Ishikawa (cell line): ENCODE data around the gene CPED1.

Experiments used
- CEBPB ChIP-seq: IDR thresholded peaks from 2 replicates; pipeline ENCODE4 v1.6.1; 2012
- CREB1 ChIP-seq: IDR thresholded peaks from 2 replicates; pipeline ENCODE4 v1.6.1; 2012; ENCODE audit warnings: low read depth
- EGR1 ChIP-seq: IDR thresholded peaks from 2 replicates; pipeline ENCODE4 v1.6.1; 2012
- EP300 ChIP-seq: IDR thresholded peaks from 2 replicates; pipeline ENCODE4 v1.6.1; 2012; ENCODE audit warnings: borderline replicate concordance
- FOXM1 ChIP-seq: IDR thresholded peaks from 2 replicates; pipeline ENCODE4 v1.6.1; 2012; ENCODE audit warnings: low read depth, borderline replicate concordance
- NFIC ChIP-seq: IDR thresholded peaks from 2 replicates; pipeline ENCODE4 v1.6.1; 2012
- RAD21 ChIP-seq: IDR thresholded peaks from 2 replicates; pipeline ENCODE4 v1.6.1; 2012; ENCODE audit warnings: low read depth
- TAF1 ChIP-seq: IDR thresholded peaks from 2 replicates; pipeline ENCODE4 v1.6.1; 2012; ENCODE audit warnings: low read depth, mild to moderate bottlenecking
- TCF12 ChIP-seq: IDR thresholded peaks from 2 replicates; pipeline ENCODE4 v1.6.1; 2012; ENCODE audit warnings: low read depth
- TEAD4 ChIP-seq: IDR thresholded peaks from 2 replicates; pipeline ENCODE4 v1.6.1; 2012
- YY1 ChIP-seq: IDR thresholded peaks from 2 replicates; pipeline ENCODE4 v1.6.1; 2012; ENCODE audit warnings: low read depth
- ZBTB7A ChIP-seq: IDR thresholded peaks from 2 replicates; pipeline ENCODE4 v1.6.1; 2012; ENCODE audit warnings: low read depth
- TF ChIP-seq, protein P1 (sequence below): IDR thresholded peaks from 2 replicates; pipeline ENCODE4 v1.6.1; 2012
- TF ChIP-seq, protein P2 (sequence below): IDR thresholded peaks from 2 replicates; pipeline ENCODE4 v1.6.1; 2012; ENCODE audit warnings: low read depth, mild to moderate bottlenecking
- TF ChIP-seq, protein P3 (sequence below): IDR thresholded peaks from 2 replicates; pipeline ENCODE4 v1.6.1; 2012

Gene CPED1

DNA sequence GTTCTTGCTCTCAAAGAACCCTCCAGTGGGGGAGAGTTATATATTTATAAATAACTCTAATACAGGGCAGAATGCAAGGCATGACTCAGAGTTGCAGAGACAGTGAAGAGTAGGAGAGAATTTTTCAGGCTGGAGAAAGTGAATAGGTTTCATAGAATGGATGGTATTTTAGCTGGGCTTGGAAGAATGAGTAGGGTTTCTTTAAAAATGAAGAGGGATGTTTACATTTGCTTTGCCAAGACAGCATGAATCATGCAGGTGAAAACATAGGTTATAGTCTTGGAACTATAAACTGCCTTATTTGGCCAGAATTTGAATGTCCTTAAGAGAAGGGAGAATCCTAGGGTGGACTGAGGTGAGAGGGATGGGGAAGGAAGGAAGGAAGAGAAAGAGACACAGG is 124.8 kb downstream of the CPED1 start:
- TF ChIP-seq TEAD4 (no peak), EP300 (no peak), ZBTB7A (no peak), CREB1 (no peak), TAF1 (no peak)
- TF ChIP-seq, protein P1, sequence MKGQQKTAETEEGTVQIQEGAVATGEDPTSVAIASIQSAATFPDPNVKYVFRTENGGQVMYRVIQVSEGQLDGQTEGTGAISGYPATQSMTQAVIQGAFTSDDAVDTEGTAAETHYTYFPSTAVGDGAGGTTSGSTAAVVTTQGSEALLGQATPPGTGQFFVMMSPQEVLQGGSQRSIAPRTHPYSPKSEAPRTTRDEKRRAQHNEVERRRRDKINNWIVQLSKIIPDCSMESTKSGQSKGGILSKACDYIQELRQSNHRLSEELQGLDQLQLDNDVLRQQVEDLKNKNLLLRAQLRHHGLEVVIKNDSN: no peak

DNA sequence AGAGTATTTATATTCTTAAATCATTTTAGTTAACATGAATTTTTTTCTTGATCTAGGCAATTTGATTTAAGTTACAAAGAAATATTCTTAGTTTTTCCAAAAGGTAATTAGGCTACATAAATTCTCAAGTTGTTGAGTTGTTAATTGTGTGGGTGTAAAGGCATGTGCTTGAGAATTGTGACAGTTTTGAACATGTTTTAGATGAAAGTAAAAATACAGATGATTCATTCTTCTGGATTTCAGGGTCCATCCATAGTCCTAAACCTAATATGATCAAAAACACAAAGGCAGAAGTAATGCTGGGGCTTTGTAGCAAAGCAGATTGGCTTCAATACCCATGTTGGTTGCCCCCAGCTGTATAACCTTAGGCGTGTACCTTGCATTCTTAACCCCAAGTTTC is 127.9 kb downstream of the CPED1 start:
- TF ChIP-seq, protein P2, sequence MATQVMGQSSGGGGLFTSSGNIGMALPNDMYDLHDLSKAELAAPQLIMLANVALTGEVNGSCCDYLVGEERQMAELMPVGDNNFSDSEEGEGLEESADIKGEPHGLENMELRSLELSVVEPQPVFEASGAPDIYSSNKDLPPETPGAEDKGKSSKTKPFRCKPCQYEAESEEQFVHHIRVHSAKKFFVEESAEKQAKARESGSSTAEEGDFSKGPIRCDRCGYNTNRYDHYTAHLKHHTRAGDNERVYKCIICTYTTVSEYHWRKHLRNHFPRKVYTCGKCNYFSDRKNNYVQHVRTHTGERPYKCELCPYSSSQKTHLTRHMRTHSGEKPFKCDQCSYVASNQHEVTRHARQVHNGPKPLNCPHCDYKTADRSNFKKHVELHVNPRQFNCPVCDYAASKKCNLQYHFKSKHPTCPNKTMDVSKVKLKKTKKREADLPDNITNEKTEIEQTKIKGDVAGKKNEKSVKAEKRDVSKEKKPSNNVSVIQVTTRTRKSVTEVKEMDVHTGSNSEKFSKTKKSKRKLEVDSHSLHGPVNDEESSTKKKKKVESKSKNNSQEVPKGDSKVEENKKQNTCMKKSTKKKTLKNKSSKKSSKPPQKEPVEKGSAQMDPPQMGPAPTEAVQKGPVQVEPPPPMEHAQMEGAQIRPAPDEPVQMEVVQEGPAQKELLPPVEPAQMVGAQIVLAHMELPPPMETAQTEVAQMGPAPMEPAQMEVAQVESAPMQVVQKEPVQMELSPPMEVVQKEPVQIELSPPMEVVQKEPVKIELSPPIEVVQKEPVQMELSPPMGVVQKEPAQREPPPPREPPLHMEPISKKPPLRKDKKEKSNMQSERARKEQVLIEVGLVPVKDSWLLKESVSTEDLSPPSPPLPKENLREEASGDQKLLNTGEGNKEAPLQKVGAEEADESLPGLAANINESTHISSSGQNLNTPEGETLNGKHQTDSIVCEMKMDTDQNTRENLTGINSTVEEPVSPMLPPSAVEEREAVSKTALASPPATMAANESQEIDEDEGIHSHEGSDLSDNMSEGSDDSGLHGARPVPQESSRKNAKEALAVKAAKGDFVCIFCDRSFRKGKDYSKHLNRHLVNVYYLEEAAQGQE: no peak
- TF ChIP-seq NFIC: no peak

DNA sequence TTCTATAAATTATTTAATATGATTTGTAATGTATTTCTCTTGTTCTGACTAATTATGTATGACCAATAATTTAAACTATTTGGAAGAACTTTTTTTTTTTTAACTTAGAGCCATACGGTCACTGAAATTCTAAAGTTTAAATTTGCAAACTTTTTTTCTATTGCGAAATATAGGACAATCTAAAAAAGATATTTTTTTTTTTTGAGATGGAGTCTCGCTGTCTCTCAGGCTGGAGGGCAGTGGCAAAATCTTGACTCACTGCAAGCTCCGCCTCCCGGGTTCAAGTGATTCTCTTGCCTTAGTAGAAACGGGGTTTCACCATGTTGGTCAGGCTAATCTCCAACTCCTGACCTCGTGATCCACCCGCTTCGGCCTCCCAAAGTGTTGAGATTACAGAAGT is 130.5 kb downstream of the CPED1 start:
- TF ChIP-seq TEAD4: no peak
- TF ChIP-seq CREB1: no peak
- TF ChIP-seq TAF1: no peak
- no peak for TF ChIP-seq ZBTB7A
- no peak for TF ChIP-seq RAD21
- TF ChIP-seq EGR1: no peak
- no peak for TF ChIP-seq CEBPB
- TF ChIP-seq, protein P1: no peak

DNA sequence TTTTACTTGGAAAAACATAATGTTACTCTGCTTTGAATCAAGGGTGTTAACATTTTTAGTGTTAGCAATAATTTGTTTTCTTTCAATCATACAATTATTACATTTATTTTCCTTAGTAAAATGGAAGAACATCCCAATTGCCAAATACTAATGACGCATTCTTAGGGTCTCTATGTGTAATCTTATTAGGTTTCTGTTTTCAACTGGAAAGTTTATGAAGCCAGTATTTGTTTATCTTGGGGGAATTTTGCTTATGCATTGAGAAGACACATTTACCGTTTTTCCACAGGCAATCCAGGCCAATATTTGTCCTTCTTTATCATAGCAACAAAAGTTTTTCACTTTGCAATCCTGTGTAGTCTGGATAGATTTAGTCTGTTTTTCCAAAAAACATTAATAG is 134.5 kb downstream of the CPED1 start:
- TF ChIP-seq, protein P1: no peak
- TF ChIP-seq, protein P3, sequence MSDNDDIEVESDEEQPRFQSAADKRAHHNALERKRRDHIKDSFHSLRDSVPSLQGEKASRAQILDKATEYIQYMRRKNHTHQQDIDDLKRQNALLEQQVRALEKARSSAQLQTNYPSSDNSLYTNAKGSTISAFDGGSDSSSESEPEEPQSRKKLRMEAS: no peak
- TF ChIP-seq TCF12: no peak
- TF ChIP-seq, protein P2: no peak
- TF ChIP-seq EGR1: no peak
- no peak for TF ChIP-seq FOXM1
- TF ChIP-seq EP300: no peak
- TF ChIP-seq CEBPB: no peak
- TF ChIP-seq NFIC: no peak
- no peak for TF ChIP-seq ZBTB7A
- no peak for TF ChIP-seq CREB1
- no peak for TF ChIP-seq YY1
- no peak for TF ChIP-seq RAD21
- TF ChIP-seq TAF1: no peak
- no peak for TF ChIP-seq TEAD4

DNA sequence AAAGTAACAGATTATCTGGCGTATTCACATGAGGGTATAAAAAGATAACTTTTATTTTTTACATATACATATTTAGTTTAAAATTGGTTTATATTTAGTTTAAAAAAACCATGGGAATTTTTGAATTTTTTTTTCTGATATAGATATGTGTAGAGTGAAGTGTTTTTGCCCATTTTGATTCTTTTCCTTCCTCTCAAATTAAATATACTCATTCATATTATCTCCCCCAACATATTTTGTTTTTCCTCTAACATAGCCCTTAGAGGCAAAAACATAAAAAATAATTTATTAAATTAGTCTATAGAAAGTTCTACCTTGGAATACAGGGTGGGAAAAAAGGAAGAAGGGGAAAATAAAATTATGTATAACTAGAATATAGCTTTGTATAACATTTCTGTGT is 137.7 kb downstream of the CPED1 start:
- TF ChIP-seq TAF1 (no peak), EP300 (no peak), RAD21 (no peak), TEAD4 (no peak), FOXM1 (no peak), YY1 (no peak), NFIC (no peak)

DNA sequence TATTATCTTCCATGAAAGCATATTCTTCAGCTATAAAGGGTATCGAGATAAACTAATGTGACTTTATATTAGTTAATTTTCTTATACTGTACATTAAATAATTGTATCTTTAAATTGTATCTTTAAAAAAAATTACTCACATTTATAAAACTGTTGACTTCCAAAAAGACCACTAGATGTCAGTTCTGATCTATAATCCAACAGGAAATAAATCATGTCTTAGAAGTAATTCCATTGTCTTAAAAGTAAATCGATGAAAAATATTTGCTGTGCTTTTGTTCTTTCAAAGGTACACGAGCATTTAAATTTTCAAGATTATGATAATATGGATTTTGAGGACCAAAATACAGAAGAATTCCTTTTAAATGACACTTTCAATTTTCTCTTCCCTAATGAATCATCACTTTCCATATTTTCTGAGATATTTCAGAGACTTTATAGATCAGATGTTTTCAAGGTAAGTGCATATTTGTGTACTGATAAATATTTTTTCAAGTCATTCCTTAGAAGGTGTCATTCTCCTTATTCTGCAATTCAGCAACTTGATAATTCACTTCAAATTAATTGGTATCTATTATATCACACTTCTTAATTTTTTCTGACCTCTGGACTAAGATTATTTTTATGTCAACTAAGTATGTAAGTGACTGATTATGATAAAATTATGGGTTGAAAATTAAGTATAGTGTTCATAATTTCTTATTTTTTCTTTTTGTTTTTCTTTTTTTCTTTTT is 138.5 kb downstream of the CPED1 start:
- TF ChIP-seq EGR1 (no peak), RAD21 (peak; percentile 37; the same call in 1 of the 2 replicates)
